Type B pancreatic cell (in vitro differentiated cells): ENCODE results near the gene KCTD11. TPM values are rescaled to one million over a fixed set of nuclear protein-coding genes. Genes with fewer than 3 reads are reported as not detected.

Experiments
- DNase-seq: peaks from one replicate; pipeline ENCODE4 v3.0.0; 2021; ENCODE audit warnings: mixed read lengths; ENCODE audit not compliant: unreplicated experiment; ENCODE audit errors: extremely low spot score
- H3K27ac Mint-ChIP-seq: 2 replicates; pipeline ENCODE4 v1.8.0; 2021; ENCODE audit warnings: mild to moderate bottlenecking, mixed read lengths
- H3K27me3 Mint-ChIP-seq: 2 replicates; pipeline ENCODE4 v1.8.0; 2021; ENCODE audit warnings: mixed read lengths
- H3K36me3 Mint-ChIP-seq: 2 replicates; pipeline ENCODE4 v1.8.0; 2021; ENCODE audit warnings: mixed read lengths
- H3K4me1 Mint-ChIP-seq: one replicate; pipeline ENCODE4 v1.8.0; 2021; ENCODE audit warnings: mixed read lengths; ENCODE audit not compliant: unreplicated experiment
- H3K4me3 Mint-ChIP-seq: 2 replicates; pipeline ENCODE4 v1.8.0; 2021; ENCODE audit warnings: mild to moderate bottlenecking, mixed read lengths
- H3K9me3 Mint-ChIP-seq: 2 replicates; pipeline ENCODE4 v1.8.0; 2021; ENCODE audit warnings: mixed read lengths
- total RNA-seq: library from RNA; stranded (reverse); gene quantifications from 2 replicates; pipeline ENCODE4 v1.2.1, GENCODE V29; 2021; ENCODE audit warnings: low replicate concordance
- TF ChIP-seq, protein P1 (sequence below): fragments of 200-600 bp; sonication (generic); conservative IDR thresholded peaks from 2 replicates; pipeline ENCODE4 v1.5.0; 2021; ENCODE audit warnings: antibody characterized with exemption, mild to moderate bottlenecking

The KCTD11 gene
- total RNA-seq, 1 donor from 2014 or later = 9.5 TPM

DNA sequence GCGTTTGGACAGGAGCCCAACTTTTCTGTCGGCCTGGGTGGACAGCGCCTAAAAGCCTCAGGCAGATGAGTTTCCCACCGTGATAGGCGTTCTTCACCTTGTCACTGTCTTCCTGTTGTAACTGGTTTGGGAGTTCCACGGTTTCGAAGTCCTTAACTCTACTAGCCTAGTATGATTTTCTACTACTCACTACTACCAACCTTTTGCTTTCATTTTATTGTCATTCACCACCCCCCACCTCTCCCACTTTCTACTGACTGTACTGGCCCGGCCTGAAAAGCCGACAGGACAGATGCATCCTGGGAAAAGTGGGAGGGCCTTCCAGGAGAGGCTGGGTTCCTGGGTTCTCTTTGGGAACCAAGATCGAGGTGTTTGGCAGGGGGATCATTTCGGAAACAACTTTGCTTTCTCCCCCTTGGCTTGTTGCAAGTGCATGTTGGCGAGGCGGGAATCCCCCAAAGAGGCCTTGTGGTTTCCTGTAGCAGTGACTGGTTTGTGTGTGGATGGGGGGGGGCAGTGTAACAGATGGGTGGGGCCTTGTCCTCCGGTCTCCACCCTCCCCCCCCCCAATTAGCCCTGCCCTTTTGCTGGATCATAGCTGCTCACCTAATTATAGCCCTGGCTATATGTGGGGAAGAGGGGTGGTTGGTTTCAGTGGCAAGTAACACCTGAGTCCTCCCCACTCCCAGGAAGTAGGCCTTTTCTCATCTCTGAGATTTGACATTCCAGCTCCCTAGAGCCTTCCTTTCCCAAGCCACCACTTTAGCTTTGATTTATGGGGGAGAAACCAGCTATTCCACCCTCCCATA is 43.1 kb upstream of the KCTD11 start:
- DNase-seq = no peak
- peak overlapping the region; percentile 99 for H3K27ac Mint-ChIP-seq

DNA sequence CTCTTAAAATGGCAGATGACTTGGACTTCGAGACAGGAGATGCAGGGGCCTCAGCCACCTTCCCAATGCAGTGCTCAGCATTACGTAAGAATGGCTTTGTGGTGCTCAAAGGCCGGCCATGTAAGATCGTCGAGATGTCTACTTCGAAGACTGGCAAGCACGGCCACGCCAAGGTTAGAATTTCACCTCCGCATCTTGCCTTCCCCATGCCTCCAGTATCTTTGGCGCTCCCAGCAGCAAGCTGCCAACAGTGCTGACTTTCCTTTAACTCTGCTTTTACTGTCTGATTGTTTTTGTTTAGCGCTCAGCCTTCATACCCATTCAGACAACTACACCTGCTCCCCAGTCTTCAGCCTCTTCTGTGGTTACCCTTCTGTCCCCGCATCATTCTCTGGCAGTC is 42.3 kb upstream of the KCTD11 start:
- Mint-ChIP-seq H3K4me1 (peaks cover 43% of the 10 kb centered on the region), H3K4me3 (peak overlapping the region; percentile 98), H3K36me3 (peaks cover 29% of the 10 kb centered on the region), H3K9me3 (no peaks in the 10 kb centered on the region), H3K27me3 (no peaks in the 10 kb centered on the region), H3K27ac (peak overlapping the region; percentile 99)
- DNase-seq = no peak
- TF ChIP-seq, protein P1, sequence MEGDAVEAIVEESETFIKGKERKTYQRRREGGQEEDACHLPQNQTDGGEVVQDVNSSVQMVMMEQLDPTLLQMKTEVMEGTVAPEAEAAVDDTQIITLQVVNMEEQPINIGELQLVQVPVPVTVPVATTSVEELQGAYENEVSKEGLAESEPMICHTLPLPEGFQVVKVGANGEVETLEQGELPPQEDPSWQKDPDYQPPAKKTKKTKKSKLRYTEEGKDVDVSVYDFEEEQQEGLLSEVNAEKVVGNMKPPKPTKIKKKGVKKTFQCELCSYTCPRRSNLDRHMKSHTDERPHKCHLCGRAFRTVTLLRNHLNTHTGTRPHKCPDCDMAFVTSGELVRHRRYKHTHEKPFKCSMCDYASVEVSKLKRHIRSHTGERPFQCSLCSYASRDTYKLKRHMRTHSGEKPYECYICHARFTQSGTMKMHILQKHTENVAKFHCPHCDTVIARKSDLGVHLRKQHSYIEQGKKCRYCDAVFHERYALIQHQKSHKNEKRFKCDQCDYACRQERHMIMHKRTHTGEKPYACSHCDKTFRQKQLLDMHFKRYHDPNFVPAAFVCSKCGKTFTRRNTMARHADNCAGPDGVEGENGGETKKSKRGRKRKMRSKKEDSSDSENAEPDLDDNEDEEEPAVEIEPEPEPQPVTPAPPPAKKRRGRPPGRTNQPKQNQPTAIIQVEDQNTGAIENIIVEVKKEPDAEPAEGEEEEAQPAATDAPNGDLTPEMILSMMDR = no peak

More for the DNA sequence above, 43.1 kb upstream of the KCTD11 start:
- Mint-ChIP-seq H3K27me3 (no peaks in the 10 kb centered on the region), H3K4me3 (peak overlapping the region; percentile 98), H3K36me3 (peaks cover 29% of the 10 kb centered on the region), H3K9me3 (no peaks in the 10 kb centered on the region), H3K4me1 (peaks cover 35% of the 10 kb centered on the region)
- TF ChIP-seq, protein P1 = no peak

DNA sequence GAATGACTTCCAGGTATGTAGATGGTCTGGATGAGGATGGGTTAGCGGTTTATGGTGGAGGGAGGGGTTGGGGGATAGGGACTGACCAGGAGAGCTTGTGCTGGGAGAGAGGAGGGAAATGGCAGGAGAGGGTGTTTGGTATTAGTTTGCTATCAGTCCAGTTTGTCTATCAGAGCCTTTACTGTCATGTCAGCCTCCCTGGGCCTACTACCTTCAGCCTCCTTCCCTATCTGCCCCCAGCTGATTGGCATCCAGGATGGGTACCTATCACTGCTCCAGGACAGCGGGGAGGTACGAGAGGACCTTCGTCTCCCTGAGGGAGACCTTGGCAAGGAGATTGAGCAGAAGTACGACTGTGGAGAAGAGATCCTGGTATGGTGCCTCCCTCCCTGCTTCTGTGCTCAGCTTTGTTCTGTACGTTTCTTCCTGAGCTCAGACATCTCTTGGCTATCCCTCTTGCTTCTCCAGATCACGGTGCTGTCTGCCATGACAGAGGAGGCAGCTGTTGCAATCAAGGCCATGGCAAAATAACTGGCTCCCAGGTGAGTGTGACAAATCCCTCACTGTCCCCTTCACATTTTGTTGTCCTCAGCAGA is 40.8 kb upstream of the KCTD11 start:
- DNase-seq = no peak
- no peak overlapping the region for H3K27ac Mint-ChIP-seq
- no peaks in the 10 kb centered on the region for H3K27me3 Mint-ChIP-seq
- TF ChIP-seq, protein P1 = no peak
- H3K36me3 Mint-ChIP-seq = peaks cover 30% of the 10 kb centered on the region
- peaks cover 43% of the 10 kb centered on the region for H3K4me1 Mint-ChIP-seq
- no peaks in the 10 kb centered on the region for H3K9me3 Mint-ChIP-seq
- peak overlapping the region; percentile 98 for H3K4me3 Mint-ChIP-seq

DNA sequence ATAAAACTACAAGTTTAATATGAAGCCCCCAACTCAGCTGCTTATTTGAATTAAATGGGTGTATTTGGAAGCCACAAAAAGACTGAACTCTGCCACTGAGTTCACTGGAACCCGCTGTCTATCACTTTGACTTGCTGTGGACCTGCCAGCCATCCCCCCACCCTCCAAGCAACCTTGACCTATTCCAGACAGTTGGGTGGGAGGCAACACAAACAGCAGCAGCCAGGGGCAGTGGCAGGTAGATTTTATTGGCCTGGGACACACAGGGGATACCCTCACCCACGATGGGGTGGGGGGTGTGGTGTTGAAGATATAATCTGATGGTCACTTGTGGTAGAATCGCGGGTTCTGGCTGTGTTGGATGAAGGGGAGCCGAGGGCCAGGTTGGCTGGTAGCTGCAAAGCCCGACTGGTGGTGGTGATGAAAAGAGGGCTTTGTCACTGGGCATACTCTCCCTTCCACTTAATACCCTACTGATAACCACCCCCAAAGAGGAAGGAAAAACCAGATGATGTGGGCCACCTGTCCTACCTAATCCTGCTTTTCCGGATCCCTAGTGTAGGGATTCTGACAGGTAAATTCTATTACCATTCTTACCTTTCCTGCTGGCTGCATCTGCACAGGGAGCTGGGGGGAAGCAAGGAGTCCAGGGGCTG is 39.4 kb upstream of the KCTD11 start:
- peak overlapping the region; percentile 82 for H3K27ac Mint-ChIP-seq
- peak overlapping the region; percentile 87 for H3K4me3 Mint-ChIP-seq
- peaks cover 33% of the 10 kb centered on the region for H3K36me3 Mint-ChIP-seq
- H3K4me1 Mint-ChIP-seq = peaks cover 43% of the 10 kb centered on the region
- TF ChIP-seq, protein P1 = no peak
- no peaks in the 10 kb centered on the region for H3K9me3 Mint-ChIP-seq
- DNase-seq = no peak
- H3K27me3 Mint-ChIP-seq = no peaks in the 10 kb centered on the region

GRCh38 chr17:7313088-7313889 is 38.7 kb upstream of the KCTD11 start:
- Mint-ChIP-seq H3K27ac (peak overlapping the region; percentile 82), H3K36me3 (peaks cover 33% of the 10 kb centered on the region), H3K4me1 (peaks cover 43% of the 10 kb centered on the region), H3K4me3 (peak overlapping the region; percentile 87), H3K9me3 (no peaks in the 10 kb centered on the region), H3K27me3 (no peaks in the 10 kb centered on the region)
- no peak for DNase-seq
- TF ChIP-seq, protein P1 = peak; percentile 60
